ENCODE results near the gene CCER1. TPM values are rescaled to one million over a fixed set of nuclear protein-coding genes. Genes with fewer than 3 reads are reported as not detected.

The CCER1 gene
- total RNA-seq, 1 experiment from 2014 or later, result not detected

DNA sequence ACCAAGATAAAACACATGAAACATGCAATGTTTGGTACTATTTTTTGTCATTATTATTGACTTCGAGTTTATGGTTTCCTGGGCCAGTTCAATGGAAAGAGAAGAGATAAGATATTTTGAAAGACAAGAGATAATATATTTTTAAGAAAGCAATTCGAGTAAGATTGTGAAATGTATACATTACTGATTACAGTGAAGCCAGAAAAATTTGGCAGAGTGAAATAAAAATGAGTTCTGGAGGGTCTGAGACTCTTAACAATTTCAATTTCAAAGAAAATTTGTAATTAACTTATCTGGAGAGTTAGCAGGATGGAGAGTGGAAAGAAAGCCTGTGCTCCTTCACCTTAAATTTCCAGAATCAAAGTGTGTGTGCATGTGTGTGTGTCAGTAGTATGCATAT is 17.3 kb downstream of the CCER1 start:
- no peaks in the 10 kb centered on the region for H3K79me1 ChIP-seq (ENCODE audit: insufficient read depth, low read depth, low read length, poor library complexity, severe bottlenecking)
- H3K14ac ChIP-seq (ENCODE audit: insufficient read depth, low read length), result no peak overlapping the region
- no CpG with 5 or more reads among the region's 2 CpGs for WGBS (ENCODE audit: extremely low coverage, insufficient read length, low lambda C conversion rate)
- H3K4me1 ChIP-seq (ENCODE audit: insufficient read depth, low read length), result no peaks in the 10 kb centered on the region
- Mint-ChIP-seq H3K4me1 (no peaks in the 10 kb centered on the region), H3K4me3 (no peak overlapping the region), H3K27me3 (ENCODE audit: low read depth) (no peaks in the 10 kb centered on the region), H3K27ac (no peak overlapping the region), H3K36me3 (ENCODE audit: insufficient read depth in 1 of 3, low read depth in 3 of 3) (no peaks in the 10 kb centered on the region), H3K9me3 (no peaks in the 10 kb centered on the region)
- no peaks in the 10 kb centered on the region for H4K20me1 ChIP-seq (ENCODE audit: control insufficient read depth, insufficient read depth, insufficient read length)
- H2BK12ac ChIP-seq (ENCODE audit: insufficient read length, low read depth, low read length), result no peak overlapping the region
- H2BK120ac ChIP-seq (ENCODE audit: low read depth, low read length, poor library complexity, severe bottlenecking), result no peak overlapping the region
- H3K9ac ChIP-seq (ENCODE audit: extremely low read depth, insufficient read length, low read length), result no peak overlapping the region
- no peak overlapping the region for H3K18ac ChIP-seq (ENCODE audit: insufficient read length, low read depth, low read length)
- no peak overlapping the region for H2AK5ac ChIP-seq (ENCODE audit: insufficient read length, low read length)
- H2BK15ac ChIP-seq (ENCODE audit: low read depth, low read length), result no peak overlapping the region
- no peak overlapping the region for H3K23ac ChIP-seq (ENCODE audit: insufficient read length, low read depth, low read length)
- no peaks in the 10 kb centered on the region for H3K27me3 ChIP-seq (ENCODE audit: insufficient read depth, low read length)
- no peaks in the 10 kb centered on the region for H3K79me2 ChIP-seq (ENCODE audit: insufficient read depth, low read length)
- H3T11ph ChIP-seq (ENCODE audit: low read length), result no peak overlapping the region
- H3K23me2 ChIP-seq (ENCODE audit: insufficient read length, low read depth, low read length, poor library complexity, severe bottlenecking), result no peaks in the 10 kb centered on the region
- H3K4me2 ChIP-seq (ENCODE audit: insufficient read depth, insufficient read length, low read length), result no peak overlapping the region
- H2BK20ac ChIP-seq (ENCODE audit: low read depth, low read length, poor library complexity, severe bottlenecking), result no peak overlapping the region
- no peaks in the 10 kb centered on the region for H3K9me3 ChIP-seq (ENCODE audit: control insufficient read depth, low read depth, low read length)
- no peak overlapping the region for H4K5ac ChIP-seq (ENCODE audit: insufficient read length, low read depth, low read length)
- TF ChIP-seq, protein P1, sequence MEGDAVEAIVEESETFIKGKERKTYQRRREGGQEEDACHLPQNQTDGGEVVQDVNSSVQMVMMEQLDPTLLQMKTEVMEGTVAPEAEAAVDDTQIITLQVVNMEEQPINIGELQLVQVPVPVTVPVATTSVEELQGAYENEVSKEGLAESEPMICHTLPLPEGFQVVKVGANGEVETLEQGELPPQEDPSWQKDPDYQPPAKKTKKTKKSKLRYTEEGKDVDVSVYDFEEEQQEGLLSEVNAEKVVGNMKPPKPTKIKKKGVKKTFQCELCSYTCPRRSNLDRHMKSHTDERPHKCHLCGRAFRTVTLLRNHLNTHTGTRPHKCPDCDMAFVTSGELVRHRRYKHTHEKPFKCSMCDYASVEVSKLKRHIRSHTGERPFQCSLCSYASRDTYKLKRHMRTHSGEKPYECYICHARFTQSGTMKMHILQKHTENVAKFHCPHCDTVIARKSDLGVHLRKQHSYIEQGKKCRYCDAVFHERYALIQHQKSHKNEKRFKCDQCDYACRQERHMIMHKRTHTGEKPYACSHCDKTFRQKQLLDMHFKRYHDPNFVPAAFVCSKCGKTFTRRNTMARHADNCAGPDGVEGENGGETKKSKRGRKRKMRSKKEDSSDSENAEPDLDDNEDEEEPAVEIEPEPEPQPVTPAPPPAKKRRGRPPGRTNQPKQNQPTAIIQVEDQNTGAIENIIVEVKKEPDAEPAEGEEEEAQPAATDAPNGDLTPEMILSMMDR (conservative IDR thresholded peaks at IDR 0.05), result no peak
- H2AFZ ChIP-seq (ENCODE audit: low read length), result no peak overlapping the region
- H3K27ac ChIP-seq (ENCODE audit: insufficient read length, low read depth, low read length), result no peak overlapping the region
- H3K4ac ChIP-seq (ENCODE audit: low read depth, low read length), result no peak overlapping the region
- H4K91ac ChIP-seq (ENCODE audit: insufficient read length, low read depth, low read length), result no peak overlapping the region
- H4K8ac ChIP-seq (replicated peaks; ENCODE audit: insufficient read length, low read depth, low read length), result no peak overlapping the region
- H2BK5ac ChIP-seq (ENCODE audit: insufficient read length, low read length), result no peak overlapping the region
- H3K56ac ChIP-seq (ENCODE audit: insufficient read length, low read depth, low read length), result no peak overlapping the region
- DNase-seq, result no peak

Data from H9 (cell line).